Amniotic epithelial cell (primary cell): ENCODE measurements around the gene FEN1.

Experiments
- DNase-seq: peaks from one replicate; pipeline ENCODE4 v3.0.0-alpha.2; 2010; ENCODE audit warnings: low read depth

The FEN1 gene

DNA sequence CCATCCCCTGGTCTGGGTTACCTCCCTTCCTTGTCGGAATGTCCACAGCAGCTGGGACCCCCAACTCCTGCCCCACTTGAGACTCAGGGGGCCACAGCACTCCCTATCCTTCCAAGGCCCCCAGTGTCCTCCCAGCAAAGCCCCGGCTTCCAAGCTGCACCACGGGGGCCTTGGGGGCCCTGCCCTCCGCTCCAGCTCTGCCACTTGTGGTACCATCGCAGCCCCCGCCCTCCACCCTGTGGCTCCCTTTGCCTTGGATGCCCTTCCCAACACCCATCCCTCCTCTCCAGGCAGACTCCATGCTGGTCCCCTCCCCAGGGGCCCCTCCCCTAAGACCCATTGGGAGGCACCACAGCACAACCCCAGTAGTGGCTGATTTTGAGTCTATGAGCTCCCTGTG lies 17.6 kb upstream of the FEN1 start:
- no peak for DNase-seq

DNA sequence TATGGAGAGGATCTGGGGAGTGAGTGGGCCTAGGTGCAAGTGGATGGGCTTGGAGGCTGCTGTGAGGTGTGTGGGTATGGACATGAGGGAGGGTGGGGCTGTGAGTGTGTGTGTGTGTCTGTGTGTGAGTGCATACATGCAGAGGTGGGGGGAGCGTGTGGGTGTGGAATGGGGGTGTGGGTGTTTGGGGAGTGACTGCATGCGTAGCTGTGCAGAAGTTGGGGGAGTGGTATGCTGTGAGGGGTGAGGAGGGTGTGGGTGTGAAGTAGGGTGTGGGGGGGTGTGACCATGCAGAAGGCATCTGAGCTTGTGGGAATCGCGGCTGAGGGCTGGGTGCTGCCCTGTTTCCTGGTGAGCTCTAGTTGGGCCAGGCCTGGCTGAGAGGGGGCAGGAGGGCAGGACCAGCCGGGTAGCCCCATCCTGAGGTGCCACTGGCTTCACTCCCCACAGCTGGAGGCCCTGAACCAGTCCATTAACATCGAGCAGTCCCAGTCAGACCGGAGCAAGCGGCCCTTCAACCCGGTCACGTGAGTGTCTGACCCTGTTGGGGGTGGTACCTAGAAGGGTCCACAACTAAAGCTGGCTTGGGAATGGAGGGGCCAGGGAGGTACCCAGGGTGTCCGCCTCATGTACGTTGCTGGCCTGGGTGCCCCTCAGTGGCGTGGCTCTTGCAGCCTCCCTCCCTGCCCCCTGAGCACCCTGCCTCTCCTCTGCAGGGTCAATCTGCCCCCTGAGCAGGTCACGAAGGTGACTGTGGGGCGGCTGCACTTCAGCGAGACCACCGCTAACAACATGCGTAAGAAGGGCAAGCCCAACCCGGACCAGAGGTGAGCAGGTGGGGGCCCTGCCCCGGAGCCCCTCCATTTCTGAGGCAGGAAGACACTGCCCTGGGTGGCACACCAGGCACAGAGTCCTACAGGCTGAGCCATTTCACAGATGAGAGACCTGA lies 16.8 kb upstream of the FEN1 start:
- peak; percentile 60 for DNase-seq

DNA sequence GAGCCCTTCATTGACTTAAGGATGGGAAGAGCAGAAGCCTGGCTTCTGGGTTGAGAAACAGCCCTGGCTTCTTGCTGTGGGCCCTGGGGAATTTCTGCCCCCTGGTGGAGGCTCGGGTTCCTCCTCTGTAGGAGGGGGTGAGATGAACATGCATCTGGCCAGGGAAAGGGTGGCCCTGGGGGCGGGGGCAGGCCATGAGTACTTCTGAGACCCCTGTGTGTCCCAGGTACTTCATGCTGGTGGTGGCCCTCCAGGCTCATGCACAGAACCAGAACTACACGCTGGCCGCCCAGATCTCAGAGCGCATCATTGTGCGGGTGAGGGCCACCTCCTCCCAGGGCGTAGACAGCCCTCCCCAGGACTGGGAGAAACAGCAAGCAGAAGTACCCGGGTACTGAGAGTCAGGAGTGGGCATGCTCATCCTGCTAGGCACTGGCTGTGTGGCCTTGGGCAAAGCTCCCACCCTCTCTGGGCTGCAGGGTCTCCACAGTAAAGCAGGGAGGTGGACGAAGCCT lies 16.1 kb upstream of the FEN1 start:
- peak; percentile 79 for DNase-seq

DNA sequence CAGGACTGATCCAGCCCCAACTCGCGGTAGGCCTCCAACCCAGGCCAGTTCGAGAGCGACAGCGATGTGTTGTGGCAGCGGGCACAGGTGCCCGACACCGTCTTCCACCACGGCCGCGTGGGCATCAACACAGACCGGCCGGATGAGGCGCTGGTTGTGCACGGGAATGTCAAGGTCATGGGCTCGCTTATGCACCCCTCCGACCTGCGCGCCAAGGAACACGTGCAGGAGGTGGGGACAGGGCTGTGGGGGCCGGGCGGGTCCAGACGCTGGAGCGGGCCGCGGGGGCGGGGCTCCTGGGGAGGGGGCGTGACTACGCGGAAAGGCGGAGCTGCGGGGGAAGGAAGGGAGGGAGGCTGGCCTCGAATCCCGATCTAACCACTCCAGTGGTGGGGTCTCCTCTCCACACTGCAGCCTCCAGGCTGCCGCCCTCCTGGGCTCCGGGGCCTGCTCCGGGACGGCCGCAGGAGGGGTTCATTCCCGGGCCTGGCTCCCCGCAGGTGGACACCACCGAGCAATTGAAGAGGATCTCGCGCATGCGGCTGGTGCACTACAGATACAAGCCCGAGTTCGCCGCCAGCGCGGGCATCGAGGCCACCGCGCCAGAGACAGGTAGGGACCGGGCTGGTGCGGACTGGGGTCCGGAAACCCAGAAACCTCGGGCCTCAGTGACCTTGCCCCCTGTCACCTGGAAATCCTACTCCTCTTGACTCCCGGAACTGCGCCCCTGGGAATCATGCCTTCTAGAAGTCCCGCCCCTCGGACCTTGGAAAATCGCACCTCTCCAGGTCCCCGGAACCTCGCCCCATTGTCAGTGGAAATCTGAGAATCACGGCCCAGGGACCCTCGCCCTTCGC lies 15.2 kb upstream of the FEN1 start:
- peak; percentile 63 for DNase-seq

GRCh38 chr11:61778357-61778886 lies 14.3 kb upstream of the FEN1 start:
- no peak for DNase-seq

DNA sequence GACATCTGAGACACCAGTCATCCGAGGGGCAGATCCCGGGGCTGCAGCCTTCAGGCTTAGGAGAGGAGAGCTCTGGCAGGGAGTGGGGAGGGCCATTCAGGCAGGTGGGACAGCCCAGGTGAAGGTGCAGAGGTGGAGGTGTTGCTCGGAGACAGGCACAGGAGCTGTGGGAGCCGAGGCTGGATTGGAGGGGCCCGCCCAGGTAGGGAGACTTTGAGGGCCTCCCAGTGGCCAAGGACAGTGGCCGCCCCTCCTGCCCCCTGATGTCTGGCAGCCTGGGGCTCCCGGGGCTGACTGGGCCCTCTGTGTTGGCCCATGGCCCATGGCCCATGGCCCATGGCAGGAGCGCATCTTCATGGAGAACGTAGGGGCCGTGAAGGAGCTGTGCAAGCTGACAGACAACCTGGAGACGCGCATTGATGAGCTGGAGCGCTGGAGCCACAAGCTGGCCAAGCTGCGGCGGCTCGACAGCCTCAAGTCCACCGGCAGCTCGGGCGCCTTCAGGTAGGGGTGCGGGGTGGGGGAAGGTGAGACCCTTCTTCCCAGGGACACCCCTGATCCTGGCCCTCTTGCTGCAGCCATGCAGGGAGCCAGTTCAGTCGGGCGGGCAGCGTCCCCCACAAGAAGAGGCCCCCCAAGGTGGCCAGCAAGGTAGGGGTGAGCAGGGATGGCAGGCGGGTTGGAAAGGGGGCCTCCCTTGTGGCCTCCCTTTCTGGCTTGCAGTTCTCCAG lies 13.6 kb upstream of the FEN1 start:
- no peak for DNase-seq

DNA sequence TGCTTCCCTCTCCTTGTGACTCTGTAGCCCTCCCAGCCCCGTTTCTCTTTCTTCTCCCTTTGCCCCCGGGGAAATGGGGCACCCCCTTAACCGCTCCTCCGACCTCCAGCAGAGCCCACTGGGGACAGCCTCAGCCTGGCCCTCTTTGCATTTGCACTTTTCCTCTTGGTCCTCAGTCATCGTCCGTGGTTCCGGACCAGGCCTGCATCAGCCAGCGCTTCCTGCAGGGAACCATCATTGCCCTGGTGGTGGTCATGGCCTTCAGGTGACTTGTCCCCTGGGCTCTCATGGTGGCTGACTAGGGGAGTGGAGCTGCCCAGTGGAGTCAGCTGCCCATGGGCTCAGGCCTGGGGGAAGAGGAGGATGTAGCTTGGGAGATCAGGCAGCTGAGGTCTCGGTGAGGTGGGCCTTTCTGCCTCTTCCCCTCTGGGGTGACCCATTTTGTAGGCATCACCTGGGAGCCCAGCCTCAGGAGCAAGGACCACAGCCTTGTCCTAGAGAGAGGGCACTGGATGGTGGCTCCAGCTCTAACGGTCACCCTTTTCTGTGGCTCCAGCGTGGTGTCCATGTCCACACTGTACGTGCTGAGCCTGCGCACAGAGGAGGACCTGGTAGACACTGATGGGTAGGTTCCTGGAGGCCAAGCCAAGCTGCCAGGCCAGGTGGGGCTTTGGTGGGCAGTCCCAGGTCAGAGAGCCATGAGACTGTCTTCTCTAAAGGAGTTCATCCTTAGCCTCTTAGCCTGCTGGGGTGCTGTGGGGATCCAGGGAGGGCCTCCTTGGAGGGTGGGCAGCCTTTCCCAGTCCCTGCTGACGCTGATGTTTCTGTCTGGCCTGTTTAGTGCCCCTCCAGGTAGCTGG lies 12.8 kb upstream of the FEN1 start:
- DNase-seq = no peak

DNA sequence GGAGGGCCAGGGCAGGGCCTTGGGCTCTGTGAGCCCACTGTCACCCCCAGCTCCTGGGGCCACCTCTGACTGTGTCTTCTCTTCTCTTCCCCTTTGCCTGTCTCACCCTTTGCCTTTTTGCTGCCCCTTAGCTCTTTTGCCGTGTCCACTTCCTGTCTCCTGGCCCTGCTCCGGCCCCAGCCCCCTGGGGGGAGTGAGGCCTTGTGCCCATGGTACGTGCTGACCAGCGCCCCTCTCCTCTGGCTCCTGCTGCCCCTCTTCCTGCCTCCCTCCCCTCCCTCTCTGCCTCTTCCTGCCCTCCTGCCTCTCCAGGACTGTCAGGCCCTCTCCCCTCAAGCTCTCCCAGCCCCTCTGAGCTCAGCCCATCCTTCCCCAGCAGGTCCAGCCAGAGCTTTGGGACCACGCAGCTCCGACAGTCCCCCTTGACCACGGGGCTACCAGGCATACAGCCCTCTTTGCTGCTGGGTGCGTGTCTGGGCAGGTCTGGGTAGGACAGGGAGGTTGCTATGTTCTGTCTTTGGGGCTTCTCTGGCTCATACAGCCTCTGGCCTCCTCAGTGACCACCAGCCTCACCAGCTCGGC lies 12.0 kb upstream of the FEN1 start:
- DNase-seq = no peak

DNA sequence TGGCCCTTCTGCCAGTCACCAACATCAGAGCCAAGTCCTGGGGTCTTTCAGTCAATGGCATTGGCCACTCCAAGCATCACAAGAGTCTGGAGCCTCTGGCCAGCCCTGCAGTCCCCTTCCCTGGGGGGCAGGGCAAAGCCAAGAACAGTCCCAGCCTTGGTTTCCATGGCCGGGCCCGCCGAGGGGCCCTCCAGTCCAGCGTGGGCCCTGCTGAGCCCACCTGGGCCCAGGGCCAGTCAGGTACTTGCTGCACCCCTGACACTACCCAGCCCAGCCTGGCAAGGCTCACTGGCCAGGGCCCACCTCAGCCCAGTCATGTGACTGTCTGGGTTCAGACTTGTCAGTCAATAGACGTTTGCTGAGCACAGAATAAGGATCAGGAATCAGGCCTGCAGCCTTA lies 11.1 kb upstream of the FEN1 start:
- no peak for DNase-seq

DNA sequence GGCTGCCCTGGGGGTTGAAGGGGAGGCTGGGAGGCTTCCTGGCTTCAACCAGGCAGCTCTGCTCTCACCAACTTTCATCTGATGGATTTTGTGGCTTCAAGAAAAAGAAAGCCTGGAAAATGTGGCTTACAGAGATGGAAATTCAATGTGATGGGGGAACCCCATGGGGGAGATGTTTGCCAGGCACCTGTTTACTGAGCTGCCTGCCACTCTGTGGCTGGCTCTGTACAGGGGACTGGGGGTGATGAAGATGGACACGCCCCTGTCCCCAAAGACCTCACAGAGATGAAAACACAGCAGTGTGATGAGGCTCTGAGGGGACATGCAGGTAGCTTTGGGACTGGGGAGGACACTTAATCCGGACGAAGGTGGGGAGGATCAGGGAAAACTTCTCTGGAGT lies 10.4 kb upstream of the FEN1 start:
- DNase-seq = no peak

GRCh38 chr11:61782841-61783240 lies 9.9 kb upstream of the FEN1 start:
- DNase-seq = no peak

DNA sequence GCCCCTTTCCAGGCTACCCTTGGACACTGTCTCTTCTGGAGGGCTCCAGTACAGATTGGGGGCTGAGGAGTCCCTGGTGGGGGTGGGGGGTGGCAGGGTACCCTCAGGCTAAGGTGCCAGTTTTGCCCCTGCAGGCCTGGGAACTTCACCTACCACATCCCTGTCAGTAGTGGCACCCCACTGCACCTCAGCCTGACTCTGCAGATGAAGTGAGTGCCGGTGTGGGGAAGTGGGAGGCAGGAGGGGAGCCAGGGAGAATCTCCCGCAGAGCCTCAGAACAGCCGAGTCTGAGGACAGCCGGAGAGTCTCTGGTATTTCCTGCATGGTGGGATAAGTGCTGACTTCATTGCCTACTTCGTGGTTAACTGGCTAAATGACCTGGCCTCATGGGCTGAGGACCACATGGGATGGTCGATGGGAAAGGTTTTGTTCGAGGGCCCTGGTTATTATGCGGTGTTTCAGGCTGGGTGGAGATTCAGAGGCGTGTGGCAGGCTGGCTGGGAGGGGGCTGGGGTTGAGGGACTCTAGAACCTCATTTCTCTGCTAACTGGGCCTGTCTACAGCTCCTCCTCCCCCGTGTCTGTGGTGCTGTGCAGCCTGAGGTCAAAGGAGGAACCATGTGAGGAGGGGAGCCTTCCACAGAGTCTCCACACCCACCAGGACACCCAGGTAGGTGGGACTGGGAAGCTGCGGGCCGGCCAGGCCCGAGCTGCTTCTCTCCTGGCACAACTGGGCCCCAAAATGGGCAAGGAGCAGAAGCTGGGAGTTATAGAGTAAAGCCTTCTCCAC lies 8.8 kb upstream of the FEN1 start:
- peak; percentile 64 for DNase-seq

DNA sequence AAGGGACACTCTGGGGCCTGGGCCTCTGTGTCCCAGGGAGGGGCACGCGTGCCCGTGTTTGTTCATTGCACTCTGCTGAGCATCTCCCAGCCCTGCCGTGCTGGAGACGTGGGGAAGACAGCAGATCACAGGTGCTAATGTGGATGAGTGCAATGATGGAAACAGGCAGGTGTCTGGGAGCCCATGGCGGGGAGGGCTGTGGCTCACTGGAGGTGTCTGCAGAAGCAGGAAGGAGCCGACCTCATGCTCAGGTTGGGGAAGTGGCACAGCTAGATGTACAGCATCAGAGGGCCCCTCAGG lies 8.3 kb upstream of the FEN1 start:
- DNase-seq = no peak

- DNase-seq = no peak
Measured at GRCh38 chr11:61785837-61786402, 6.8 kb upstream of the FEN1 start.

DNA sequence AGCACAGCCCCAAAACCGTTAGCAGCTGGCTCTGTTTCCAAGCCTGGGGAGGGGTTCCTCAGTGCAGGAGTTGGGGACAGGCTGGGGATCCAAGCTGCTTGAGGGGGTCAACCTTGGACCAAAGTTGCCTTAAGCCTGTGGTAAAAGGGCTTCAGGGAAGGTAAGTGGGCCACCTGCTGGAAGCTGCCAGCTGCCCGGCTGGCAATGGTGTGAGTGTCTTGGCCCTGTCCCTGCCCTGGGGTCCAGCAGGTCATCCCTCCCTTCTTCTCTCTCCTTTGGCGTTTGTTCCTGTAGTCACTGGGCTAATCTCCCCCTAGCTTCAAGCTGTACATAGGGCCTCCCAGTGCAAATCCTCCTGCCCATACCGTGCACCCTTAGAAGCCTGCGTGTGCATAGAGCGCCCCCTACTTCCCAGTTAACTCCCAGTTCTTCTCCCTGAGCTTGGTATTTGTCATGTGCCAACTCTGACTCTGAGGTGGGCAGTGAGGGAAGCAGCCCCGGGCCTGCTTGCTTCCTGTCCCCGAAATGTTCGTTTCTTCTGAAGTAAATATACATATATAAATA lies 4.7 kb upstream of the FEN1 start:
- peak; percentile 89 for DNase-seq

- DNase-seq = peak; percentile 89
Measured at GRCh38 chr11:61791737-61792309, 888 bp upstream of the FEN1 start.

DNA sequence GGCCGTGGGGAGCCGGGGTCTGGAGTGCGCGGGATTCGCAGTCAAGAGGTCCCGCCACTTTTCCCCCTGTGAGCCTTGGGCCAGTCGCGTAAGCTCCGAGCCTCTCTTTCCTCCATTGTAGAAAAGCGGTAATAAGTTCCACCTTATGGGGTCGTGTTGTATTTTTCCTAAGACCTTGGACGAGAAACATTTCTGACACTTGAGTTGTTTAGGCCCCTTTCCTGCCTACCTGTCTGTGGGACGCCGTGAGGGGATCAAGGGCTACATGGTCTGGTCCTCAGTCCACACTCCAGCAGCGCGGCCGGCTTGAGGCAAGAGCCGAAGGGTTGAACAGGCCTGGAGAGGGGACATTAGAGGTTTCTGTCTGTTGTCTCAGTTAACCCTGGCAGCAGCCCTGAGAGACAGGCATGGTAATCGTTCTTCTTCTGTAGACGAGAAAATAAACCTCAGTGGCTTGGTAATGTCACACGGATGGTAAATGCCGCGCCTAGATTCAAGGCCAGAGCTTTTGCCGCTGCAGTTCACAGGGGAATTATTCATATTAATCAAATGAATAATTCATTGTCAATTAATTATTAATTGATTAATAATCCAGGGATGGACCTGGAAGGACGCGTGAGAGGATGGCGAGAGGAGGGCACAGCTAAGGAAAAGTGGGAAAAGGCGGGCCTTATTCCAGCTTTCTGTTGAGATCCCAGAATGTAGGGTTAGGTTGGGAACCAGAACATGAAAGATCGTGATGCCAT lies 545 bp downstream of the FEN1 start:
- DNase-seq = no peak

GRCh38 chr11:61793829-61794204 lies 1.1 kb downstream of the FEN1 start:
- no peak for DNase-seq
